GM20431 (cell line): ENCODE data around the gene STX1B.

Experiments
- in situ Hi-C: fragments of 300-500 bp; cut with MseI, MboI; formaldehyde crosslinking; loops from one replicate; pipeline ENCODE4 v1.15.0; 2020; ENCODE audit warnings: low sequenced_read_pairs; ENCODE audit not compliant: unreplicated experiment

The STX1B gene

DNA sequence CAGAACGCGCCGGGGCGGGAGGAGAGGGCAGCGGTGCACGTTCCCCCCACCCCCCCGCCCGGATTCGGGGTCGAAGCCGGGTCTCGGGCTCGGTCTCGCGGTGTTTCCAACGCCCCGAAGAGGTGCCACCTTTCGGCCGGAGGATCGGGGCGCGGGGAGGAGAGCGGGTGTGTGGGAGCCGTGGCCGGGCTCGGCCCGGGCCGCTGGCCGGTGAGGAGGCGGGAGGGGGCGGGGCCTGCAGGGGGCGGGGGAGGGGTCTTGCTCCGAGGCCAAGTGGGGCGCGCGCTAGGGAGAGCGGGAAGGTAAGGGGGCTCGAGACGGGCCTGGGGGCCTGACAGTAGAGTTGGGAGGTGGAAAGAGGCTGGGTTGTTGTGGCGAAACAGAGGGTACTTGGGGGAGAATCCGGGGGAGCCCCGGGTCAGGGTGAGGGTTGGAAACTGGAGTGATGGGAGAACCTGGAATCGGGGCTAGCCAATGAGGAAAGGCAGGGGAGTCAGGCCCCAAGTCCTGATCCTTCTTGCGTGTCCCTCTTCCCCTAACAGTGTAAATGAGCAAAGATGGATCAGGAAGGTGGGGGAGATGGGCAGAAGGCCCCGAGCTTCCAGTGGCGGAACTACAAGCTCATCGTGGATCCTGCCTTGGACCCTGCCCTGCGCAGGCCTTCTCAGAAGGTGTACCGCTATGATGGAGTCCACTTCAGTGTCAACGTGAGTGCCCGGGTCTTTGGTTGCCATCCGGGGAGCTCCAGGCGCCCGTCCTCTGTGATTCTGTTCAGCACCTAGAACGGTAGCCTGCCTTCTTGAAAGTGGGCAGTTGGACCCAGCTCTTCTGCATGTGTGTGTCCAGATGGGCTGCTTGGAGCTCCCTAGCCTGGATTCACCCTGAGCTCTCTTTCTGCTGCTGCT, 52.0 kb downstream of the STX1B start:
- in situ Hi-C loops = no loop called here

DNA sequence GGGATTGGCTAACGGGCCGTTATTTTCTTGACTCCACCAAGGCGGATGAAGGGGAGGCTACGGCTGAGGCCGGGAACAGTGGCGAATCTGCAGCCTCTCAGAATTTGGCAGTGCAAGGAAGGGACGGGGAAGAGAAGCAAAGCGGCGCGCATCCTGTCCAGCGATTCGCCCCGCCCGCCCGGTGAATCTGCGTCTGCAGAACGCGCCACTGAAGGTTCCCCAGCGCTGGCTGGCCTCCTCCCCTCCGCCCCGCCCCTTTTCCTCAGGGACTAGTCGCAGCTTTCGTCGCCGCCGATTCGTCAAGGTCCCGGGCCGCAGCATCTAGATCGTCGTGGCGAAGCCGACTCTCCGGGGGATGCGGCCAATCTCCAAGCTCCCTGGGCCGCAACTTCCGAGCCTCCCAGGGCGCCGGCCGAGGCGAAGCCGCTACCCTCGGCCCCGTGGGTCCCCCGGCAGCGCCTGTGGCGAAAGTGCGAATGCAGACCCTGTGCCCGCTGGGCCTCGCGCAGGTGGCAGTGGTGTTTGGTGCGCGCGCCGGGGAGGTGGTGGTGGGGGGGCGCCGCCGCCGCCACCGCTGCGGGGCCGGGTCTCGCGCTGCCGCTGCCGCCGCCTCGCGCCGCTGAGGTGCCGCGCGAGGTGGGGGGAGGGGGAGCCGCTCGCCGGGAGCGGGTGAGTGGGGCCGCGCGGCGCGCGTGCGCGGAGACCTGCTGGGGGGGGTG, 52.8 kb downstream of the STX1B start, which contains the start of gene SETD1A:
TSS of gene SETD1A (plus strand) at position 299 of the 719 bp plus-strand sequence. CDS start 978 bp downstream, outside the sequence.
- in situ Hi-C loops = no loop called here

DNA sequence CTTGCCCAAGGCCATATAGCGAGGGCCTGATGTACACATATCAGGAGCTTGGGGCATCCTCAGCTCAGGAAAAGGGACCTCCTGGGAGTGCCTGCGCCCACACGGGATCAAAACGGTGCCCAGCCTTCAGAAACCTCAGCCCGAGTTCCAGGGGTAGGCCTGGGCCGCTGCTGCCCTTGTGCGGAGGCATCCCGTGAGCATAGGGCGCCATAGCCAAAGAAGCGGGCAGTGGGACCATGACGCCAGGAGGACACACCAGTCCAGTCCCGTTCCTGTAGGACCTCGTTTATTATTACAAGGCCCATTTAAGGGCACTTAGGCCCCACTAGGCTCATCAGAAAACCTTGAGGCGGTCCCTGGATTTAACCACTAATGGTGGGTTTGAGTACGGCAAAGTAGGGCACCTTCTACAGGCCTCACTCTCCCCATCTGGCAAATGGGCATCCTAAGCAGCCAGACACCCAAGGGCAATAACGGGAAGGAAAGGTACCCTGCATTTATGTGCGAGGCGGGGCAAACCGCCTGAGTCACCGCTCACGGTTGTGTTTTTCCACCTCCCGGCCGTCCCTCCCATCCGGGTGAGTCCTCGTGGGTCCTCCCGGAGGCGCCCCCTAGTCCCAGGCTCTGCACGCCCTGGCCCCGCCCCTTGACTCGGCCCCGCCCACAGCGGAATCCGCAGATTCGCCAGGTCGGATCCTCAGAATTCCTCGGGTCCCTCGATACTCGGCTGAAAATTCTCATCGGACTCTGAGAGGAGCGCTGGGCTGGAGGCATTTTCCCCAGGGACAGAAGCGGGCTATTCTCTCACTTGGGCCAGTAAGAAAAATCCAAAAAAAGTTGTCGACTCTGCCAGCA, 53.6 kb downstream of the STX1B start:
- in situ Hi-C loops = no loop called here

DNA sequence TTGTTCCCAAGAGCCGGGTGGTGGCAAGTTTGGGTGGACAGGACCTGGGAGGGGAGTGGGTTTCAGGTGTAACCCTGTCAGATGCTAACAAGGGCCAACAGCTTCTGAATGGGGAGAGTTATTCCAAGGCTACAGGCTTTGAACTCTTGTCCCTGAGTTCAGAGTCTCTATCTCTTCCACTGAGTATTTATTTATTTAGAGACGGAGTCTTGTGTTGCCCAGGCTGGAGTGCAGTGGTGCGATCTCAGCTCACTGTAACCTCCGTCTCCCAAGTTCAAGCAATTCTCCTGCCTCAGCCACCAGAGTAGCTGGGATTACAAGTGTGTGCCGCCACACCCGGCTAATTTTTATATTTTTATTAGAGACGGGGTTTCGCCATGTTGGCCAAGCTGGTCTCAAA, 55.4 kb downstream of the STX1B start:
- in situ Hi-C loops = no loop called here

DNA sequence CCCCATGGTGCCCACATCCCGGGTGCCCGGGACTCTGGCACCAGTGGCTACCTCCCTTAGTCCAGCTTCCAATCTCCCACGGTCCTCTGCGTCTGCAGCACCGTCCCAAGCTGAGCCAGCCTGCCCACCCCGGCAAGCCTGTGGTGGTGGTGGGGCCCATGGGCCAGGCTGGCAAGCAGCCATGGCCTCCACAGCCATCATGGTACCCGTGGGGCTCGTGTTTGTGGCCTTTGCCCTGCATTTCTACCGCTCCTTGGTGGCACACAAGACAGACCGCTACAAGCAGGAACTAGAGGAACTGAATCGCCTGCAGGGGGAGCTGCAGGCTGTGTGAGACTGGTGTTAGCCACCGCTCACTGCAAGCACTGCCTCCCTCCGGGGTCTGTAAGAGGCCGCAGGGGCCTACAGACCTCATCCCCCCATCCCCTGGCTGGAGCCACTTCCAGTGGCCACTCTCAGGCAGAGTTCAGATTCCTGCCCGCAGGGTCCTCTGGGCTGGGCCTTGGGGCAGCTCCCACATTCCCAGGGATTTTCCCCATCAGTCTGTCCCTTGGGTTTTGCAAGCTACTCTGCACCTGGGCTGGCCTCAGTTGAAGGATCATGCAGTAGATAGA, 56.8 kb downstream of the STX1B start:
- in situ Hi-C loops = no loop called here

DNA sequence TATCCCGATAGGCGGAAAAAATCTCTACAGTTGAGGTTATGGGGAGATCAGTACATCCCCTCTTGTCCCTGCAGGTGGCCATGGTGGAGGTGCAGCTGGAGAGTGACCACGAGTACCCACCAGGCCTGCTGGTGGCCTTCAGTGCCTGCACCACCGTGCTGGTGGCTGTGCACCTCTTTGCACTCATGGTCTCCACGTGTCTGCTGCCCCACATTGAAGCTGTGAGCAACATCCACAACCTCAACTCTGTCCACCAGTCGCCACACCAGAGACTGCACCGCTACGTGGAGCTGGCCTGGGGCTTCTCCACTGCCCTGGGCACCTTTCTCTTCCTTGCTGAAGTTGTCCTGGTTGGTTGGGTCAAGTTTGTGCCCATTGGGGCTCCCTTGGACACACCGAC, 57.3 kb downstream of the STX1B start:
- in situ Hi-C loops = no loop called here

DNA sequence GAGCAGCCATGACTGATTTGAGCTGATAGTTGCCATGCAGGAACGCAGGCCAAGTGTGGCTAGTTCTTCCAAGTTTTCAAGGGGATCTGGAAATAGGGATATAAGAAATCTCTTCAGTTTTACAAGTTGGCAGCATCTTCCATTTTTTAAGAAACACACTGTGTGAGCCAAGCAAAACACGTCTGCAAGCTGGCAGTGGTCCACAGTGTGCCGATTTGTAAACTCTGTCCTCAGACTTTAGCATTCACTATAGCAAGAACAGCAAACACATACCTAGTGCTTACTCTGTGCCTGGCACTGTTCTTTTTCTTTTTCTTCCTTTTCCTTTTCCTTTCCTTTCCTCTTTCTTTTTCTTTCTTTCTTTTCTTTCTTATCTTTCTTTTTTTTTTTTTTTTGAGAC, 58.7 kb downstream of the STX1B start:
- in situ Hi-C loops = no loop called here

DNA sequence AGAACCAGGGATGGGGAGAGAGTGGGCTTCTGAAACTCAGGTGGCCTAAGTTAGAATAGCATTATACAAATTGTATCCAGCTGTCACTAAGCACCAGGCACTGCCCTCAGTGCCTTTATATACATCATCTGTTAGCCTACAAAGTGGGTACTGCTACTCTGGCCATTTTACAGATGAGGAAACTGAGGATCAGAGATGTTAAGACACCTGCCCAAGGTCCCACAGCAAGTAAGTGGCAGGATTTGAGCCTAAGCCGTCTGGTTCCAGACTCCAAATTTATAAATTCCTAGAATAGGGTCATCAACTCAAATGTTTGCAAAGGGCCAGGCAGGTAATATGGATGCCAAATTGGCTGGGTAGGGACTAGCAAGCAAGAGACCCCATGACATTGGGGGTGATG, 59.2 kb downstream of the STX1B start:
- in situ Hi-C loops = no loop called here

DNA sequence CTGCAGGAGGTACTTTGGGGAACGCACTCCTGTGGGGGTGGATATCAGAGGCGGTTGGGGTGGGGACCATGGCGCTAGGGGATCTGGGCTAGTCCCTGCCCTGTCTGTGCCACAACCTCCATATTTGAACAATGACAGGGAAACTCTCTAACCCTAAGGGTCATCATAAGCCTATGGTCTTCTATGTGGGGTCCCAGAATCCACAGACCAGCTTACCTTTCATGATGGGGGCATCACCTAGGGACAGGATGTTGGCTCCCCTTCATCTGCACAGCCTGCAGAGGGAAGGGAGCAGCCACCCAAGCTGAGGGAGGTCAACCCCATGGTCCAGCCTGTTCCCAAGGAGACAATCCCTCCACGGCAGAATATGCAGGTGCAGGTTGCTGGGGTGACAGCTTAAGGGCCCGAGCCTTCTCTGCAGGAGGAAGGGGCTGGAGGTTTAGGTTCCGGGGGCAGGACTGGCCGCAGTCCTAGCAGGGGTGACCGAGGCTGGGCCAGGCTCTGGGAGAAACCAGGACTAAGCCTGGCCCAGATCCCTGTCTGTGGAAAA, 59.8 kb downstream of the STX1B start:
- in situ Hi-C loops = no loop called here

DNA sequence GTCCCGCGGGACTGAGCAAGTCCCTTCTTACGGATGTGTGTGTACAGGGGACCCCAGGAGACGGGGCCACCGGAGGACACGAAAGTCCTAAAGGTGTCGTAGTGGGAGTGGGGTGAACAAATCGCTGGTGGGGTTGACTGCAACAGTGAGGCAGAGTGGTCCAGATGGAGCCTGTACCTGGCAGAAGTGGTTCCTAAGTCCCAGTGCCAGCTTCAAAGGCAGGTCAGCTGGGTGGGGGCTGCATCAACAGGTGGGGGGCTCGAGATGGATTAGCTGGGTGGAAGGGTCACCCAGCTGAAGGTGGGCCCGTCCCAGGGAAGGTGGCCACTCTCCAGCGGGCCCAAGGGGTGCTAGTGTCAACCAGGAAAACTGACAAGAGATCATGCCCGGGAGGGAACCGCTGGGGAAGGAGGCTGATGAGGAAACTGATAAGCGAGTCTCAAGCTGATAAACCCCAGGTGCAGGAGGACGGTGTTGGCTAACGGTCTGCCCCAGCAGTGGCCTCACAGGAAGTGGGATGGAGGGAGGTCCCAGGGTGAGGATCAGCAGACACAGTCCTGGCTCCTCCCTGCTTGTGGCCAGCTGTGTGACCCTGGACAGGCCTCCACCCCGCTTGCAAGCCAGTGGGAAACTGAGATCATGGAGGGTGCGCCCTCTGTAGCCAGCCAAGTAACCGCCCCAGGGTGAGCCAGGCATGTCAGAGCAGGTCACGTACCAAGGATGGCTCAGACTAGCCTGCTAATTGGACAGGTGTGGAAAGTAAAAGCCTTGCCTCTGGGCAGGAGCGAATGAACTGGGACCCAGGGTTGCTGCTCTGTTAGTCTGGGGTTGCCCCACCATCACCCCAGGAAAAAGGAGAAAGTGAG, 60.6 kb downstream of the STX1B start:
- in situ Hi-C loops = no loop called here

DNA sequence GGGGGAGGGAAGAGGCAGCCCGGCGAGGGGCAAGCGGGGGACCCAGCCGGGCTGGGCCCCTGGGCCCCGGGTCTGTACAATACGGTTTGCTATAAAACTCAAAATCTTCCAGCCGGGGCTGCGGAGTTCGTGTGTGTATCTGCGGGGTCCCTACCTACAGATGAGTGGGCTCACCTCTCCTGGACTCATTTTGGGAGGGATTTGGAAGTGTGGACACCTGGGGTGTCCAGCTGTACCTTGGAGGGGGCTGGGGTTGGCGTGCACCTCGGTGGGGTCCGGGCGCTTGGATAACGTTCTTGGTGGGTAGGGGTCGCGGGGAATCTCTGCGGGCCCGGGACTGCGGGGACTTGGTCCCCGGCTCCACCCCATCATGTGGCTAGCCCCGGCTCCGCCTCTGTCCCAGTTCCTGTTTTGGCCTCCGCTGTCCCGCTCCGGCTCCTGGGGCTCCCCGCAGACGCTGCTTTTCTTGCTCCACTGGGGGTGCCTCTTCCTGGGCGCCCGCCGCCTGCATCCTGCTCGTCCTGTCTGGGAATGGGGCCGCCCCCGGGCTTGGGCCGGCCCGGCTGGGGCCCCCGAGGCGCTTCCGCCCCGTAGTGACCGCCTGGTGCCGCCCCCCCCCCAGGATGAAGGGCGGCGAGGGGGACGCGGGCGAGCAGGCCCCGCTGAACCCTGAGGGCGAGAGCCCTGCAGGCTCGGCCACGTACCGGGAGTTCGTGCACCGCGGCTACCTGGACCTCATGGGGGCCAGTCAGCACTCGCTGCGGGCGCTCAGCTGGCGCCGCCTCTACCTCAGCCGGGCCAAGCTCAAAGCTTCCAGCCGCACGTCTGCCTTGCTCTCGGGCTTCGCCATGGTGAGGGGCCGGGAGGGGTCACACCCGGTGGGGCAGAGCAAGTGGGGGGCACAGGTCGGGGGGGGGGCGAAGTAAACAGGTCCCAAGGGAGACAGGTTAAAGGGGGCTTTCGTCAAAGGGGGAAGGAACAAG, 61.5 kb downstream of the STX1B start, which contains the start of gene ORAI3:
TSS of gene ORAI3 (plus strand) at position 402 of the 983 bp plus-strand sequence. CDS start at position 624, 222 bp downstream.
- in situ Hi-C loops = no loop called here

DNA sequence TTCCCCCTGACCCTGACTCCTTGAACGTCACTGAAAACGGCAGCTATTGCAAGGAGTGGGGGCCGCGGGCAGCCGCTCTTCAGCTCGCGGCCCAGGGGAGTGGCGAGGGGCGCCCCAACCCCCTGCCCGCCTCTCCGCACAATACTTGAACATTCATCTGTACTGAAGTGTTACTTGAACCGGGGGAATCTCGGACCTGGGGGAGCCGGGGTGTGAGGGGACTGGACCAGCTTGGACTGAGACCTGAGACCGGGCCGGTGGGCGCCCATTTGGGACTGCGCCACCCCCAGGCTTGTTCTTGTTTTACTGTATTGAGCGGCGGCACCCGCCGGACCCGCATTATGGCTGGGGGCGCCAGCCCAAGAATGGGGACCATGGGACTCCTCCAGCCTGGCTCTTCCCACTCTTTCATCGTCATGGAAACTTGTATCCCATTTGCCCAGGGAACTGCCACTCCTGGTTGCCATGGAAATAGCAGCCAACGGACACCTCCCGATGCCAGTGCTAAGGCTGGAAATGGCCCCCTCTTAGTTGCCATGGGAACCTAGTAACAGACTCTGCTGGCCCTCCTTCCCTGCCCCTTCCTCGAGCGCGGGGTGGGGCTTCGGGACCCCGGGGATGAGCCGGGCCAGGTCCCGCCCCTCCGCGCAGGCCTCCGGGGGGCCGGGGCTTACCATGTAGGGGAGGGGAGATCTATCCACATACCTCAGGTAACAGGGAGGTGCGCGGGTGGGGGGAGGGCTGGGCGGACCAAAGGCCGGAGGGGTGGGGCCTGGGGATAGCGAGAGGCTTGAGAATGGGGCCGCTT, 62.4 kb downstream of the STX1B start:
- in situ Hi-C loops = no loop called here

DNA sequence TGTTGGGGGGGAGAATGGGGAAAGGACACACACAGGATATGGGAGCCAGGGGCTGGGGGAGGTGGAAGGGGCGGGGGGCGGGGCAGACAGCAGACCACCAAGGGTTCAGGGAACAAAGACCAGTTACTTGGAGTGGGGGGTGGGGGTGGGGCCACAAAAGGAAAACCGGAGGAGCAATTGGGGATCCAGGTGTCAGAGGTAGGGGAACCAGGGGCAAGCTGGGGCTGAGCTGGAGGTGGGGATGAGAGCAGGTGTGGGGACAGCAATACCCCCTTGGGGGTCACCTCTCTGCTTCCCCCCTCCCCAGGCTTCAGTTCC, 62.9 kb downstream of the STX1B start:
- in situ Hi-C loops = no loop called here

DNA sequence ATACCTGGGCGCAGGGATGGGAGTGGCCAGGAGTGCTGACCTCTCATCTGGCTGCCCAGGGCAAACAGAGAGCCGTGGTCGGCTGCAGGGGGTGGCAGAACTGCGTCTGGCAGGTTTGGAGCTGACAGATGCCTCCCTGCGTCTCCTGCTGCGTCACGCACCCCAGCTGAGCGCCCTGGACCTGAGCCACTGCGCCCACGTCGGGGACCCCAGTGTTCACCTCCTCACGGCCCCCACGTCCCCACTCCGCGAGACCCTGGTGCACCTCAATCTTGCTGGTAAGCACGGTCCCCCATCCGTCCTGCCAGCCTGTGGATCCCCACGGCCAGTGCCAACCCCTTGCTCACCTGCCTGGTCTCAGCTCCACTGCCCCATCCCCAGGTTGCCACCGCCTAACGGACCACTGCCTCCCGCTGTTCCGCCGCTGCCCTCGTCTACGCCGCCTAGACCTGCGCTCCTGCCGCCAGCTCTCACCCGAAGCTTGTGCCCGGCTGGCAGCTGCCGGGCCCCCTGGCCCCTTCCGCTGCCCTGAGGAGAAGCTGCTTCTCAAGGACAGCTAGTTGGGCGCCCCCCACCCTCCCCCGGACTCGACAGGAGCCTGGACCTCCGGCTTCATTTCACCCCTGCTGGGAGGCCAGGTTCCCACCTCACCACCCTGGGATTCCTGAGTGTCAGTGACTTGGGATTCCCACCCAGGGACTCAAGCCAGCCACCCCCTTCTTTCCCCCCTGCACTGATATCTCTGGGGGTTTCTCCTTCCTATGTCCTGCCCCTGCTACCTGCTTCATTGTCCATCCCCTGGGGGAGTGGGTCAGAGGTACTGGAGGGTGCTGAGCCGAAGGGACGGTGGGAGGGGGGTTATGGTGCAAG, 63.5 kb downstream of the STX1B start:
- in situ Hi-C loops = no loop called here

DNA sequence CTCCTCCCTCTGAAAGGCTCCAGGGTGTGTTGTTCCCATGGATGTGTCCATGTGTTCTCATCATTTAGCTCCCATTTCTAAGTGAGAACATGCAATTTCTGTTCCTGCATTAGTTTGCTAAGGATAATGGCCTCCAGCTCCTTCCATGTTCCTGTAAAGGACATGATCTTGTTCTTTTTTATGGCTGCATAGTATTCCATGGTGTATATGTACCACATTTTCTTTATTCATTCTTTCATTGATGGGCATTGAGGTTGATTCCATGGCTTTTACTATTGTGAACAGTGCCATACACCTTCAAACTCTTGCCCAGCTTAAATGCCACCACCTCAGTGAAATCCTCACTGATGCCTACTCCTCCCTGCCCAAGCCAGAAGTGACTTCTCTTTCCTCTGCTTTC, 66.1 kb downstream of the STX1B start:
- in situ Hi-C loops = no loop called here

DNA sequence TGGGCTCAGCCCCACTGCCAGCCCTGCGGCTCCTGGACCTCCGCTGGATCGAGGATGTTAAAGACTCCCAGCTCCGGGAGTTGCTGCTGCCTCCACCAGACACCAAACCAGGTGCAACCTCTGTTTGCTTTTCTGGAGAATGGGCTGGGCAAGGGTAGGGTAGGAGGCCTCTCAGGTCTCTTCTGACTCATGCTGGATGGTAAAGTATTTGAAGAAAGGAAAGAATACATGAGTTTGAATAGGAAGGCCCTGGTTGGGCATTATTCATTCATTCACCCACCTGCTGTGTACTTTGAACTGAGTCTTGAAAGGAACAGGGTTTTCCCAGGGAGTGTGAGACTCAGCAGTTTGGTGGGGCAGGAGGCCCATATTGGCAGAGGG, 68.0 kb downstream of the STX1B start:
- in situ Hi-C loops = no loop called here
